ENCODE results near the gene ZNF506. TPM values are rescaled to one million over a fixed set of nuclear protein-coding genes. Genes with fewer than 3 reads are reported as not detected.

The ZNF506 gene
- total and polyA plus RNA-seq, 2 donors (not counting 3 experiments of a cell fraction or from before 2014, with no cell fraction given): 6.4 to 10.7 TPM

GRCh38 chr19:19747357-19748220 is 74.0 kb downstream of the ZNF506 start:
- no peak overlapping the region for H2AFZ ChIP-seq (ENCODE audit: low read depth, low read length)
- no peaks in the 10 kb centered on the region for H4K20me1 ChIP-seq (replicated peaks; ENCODE audit: control insufficient read depth, extremely low read depth, insufficient read depth, low read length)
- H3K27ac ChIP-seq (ENCODE audit: insufficient read depth, low read depth, low read length): no peak overlapping the region
- ChIA-PET POLR2A (no interaction called here), CTCF (no interaction called here)
- intact Hi-C loops (cut with micrococcal nuclease) (no loop called here), dilution Hi-C loops (cut with MboI; ENCODE audit: extremely low pct_ligation_motif_present, low sequenced_read_pairs) (no loop called here)
- no peaks in the 10 kb centered on the region for H3K79me2 ChIP-seq (ENCODE audit: control insufficient read depth, insufficient read depth, low read length)
- FAIRE-seq (no peak), DNase-seq (ENCODE audit: low read depth, low spot score) (no peak)
- H3K4me1 ChIP-seq (ENCODE audit: control insufficient read depth, extremely low read depth, insufficient read depth, low read length): no peaks in the 10 kb centered on the region
- no peak overlapping the region for H3K4me3 ChIP-seq (replicated peaks in 1 of 3; ENCODE audit: insufficient read depth in 1 of 3, low read depth in 1 of 3, low read length in 3 of 3)
- TF ChIP-seq POLR2AphosphoS5 (IDR thresholded peaks at IDR 0.05; ENCODE audit: insufficient read depth, low read depth, low read length): no peak
- no peak for TF ChIP-seq GATA2 (IDR thresholded peaks at IDR 0.05; ENCODE audit: insufficient read depth, insufficient read length, low read depth, low read length)
- no peak for TF ChIP-seq FOS (IDR thresholded peaks at IDR 0.05; ENCODE audit: borderline replicate concordance, insufficient read depth, low read length)
- TF ChIP-seq MYC (IDR thresholded peaks at IDR 0.05; ENCODE audit: low read depth, low read length): no peak
- TF ChIP-seq POLR2A (IDR thresholded peaks at IDR 0.05; ENCODE audit: low read depth, low read length): no peak
- TF ChIP-seq, protein P1, sequence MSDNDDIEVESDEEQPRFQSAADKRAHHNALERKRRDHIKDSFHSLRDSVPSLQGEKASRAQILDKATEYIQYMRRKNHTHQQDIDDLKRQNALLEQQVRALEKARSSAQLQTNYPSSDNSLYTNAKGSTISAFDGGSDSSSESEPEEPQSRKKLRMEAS (IDR thresholded peaks at IDR 0.05; ENCODE audit: insufficient read depth, insufficient read length): no peak
- TF ChIP-seq, protein P2, sequence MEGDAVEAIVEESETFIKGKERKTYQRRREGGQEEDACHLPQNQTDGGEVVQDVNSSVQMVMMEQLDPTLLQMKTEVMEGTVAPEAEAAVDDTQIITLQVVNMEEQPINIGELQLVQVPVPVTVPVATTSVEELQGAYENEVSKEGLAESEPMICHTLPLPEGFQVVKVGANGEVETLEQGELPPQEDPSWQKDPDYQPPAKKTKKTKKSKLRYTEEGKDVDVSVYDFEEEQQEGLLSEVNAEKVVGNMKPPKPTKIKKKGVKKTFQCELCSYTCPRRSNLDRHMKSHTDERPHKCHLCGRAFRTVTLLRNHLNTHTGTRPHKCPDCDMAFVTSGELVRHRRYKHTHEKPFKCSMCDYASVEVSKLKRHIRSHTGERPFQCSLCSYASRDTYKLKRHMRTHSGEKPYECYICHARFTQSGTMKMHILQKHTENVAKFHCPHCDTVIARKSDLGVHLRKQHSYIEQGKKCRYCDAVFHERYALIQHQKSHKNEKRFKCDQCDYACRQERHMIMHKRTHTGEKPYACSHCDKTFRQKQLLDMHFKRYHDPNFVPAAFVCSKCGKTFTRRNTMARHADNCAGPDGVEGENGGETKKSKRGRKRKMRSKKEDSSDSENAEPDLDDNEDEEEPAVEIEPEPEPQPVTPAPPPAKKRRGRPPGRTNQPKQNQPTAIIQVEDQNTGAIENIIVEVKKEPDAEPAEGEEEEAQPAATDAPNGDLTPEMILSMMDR (IDR thresholded peaks at IDR 0.05; ENCODE audit: extremely low read depth in 1 of 2, insufficient read depth in 1 of 2, low read depth in 1 of 2, low read length in 2 of 2): no peak
- TF ChIP-seq EZH2 (IDR thresholded peaks at IDR 0.05; ENCODE audit: borderline replicate concordance, low read depth, low read length, severe bottlenecking): no peak
- TF ChIP-seq JUN (IDR thresholded peaks at IDR 0.05; ENCODE audit: borderline replicate concordance, insufficient read depth, insufficient read length, low read depth): no peak
- H3K9me1 ChIP-seq (replicated peaks; ENCODE audit: control insufficient read depth, extremely low read depth, insufficient read depth, low read length): no peaks in the 10 kb centered on the region
- no peaks in the 10 kb centered on the region for H3K36me3 ChIP-seq (ENCODE audit: control insufficient read depth in 2 of 2, extremely low read depth in 1 of 2, insufficient read depth in 2 of 2, low read length in 2 of 2)
- peaks cover 2% of the 10 kb centered on the region for H3K9me3 ChIP-seq (replicated peaks; ENCODE audit: control insufficient read depth, insufficient read depth, low read length)
- no peaks in the 10 kb centered on the region for H3K27me3 ChIP-seq (ENCODE audit: control insufficient read depth in 2 of 2, insufficient read depth in 2 of 2, low read length in 2 of 2)
- no peak overlapping the region for H3K4me2 ChIP-seq (ENCODE audit: insufficient read depth, low read length)
- BruUV-seq (replicated peaks): no TSS peak
- no peak overlapping the region for H3K9ac ChIP-seq (replicated peaks; ENCODE audit: extremely low read depth, insufficient read depth, low read length)

All from endothelial cell of umbilical vein (primary cell).